ENCODE data around the gene FCN2.

Gene FCN2

GRCh38 chr9:134913041-134913712 is 32.6 kb downstream of the FCN2 start:
- no peak for DNase-seq

- DNase-seq: no peak
Measured at GRCh38 chr9:134913713-134914500, 33.3 kb downstream of the FCN2 start.

- no peak for DNase-seq
Measured at GRCh38 chr9:134914501-134914834, 33.9 kb downstream of the FCN2 start.

- DNase-seq: no peak
Measured at GRCh38 chr9:134915046-134915985, 34.7 kb downstream of the FCN2 start.

GRCh38 chr9:134916161-134916665 is 35.6 kb downstream of the FCN2 start:
- no peak for DNase-seq

GRCh38 chr9:134917431-134918373 is 37.1 kb downstream of the FCN2 start, which contains the start of gene FCN1:
Gene FCN1, minus strand, starts transcription at chr9:134917912. Its CDS starts 41 bp downstream, at chr9:134917871.
- DNase-seq: no peak

- no peak for DNase-seq
Measured at GRCh38 chr9:134918646-134919045, 38.0 kb downstream of the FCN2 start.

GRCh38 chr9:134919303-134919702 is 38.7 kb downstream of the FCN2 start:
- DNase-seq: no peak

- no peak for DNase-seq
Measured at GRCh38 chr9:134922066-134922931, 41.7 kb downstream of the FCN2 start.

- no peak for DNase-seq
Measured at GRCh38 chr9:134922932-134923240, 42.3 kb downstream of the FCN2 start.

- DNase-seq: no peak
Measured at GRCh38 chr9:134923466-134923865, 42.9 kb downstream of the FCN2 start.

- no peak for DNase-seq
Measured at GRCh38 chr9:134925011-134925511, 44.5 kb downstream of the FCN2 start.

GRCh38 chr9:134928436-134929192 is 48.0 kb downstream of the FCN2 start:
- no peak for DNase-seq

GRCh38 chr9:134929193-134930158 is 48.9 kb downstream of the FCN2 start:
- no peak for DNase-seq

- DNase-seq: no peak
Measured at GRCh38 chr9:134930398-134930797, 49.8 kb downstream of the FCN2 start.

GRCh38 chr9:134932171-134932570 is 51.6 kb downstream of the FCN2 start:
- DNase-seq: no peak

GRCh38 chr9:134932606-134933005 is 52.0 kb downstream of the FCN2 start:
- no peak for DNase-seq

- DNase-seq: no peak
Measured at GRCh38 chr9:134933076-134933659, 52.6 kb downstream of the FCN2 start.
